DOHH2 (cell line): ENCODE measurements around the gene CPZ.

Experiments used
- H3F3A ChIP-seq: fragments of 200-600 bp; sonication (generic), shearing (Covaris generic); 2 replicates; pipeline ENCODE4 v1.6.0; 2016; ENCODE audit warnings: antibody characterized with exemption, mild to moderate bottlenecking; ENCODE audit not compliant: control insufficient read depth, insufficient read depth
- H3K27ac ChIP-seq: fragments of 200-600 bp; sonication (generic); 2 replicates; pipeline ENCODE4 v1.5.1; 2014; ENCODE audit warnings: low read depth, mild to moderate bottlenecking, low read length, moderate library complexity
- H3K27me3 ChIP-seq: fragments of 200-600 bp; sonication (generic); 2 replicates; pipeline ENCODE4 v1.6.1; 2014; ENCODE audit warnings: mild to moderate bottlenecking, low read length, mixed read lengths; ENCODE audit not compliant: control insufficient read depth
- H3K36me3 ChIP-seq: fragments of 200-600 bp; sonication (generic); 2 replicates; pipeline ENCODE4 v1.6.1; 2014; ENCODE audit warnings: mild to moderate bottlenecking, low read length, moderate library complexity, mixed read lengths; ENCODE audit not compliant: control insufficient read depth
- H3K4me1 ChIP-seq: fragments of 200-600 bp; sonication (generic); 2 replicates; pipeline ENCODE4 v1.6.1; 2014; ENCODE audit warnings: mild to moderate bottlenecking, low read length, mixed read lengths; ENCODE audit not compliant: control insufficient read depth
- H3K4me2 ChIP-seq: fragments of 200-600 bp; sonication (generic); 2 replicates; pipeline ENCODE4 v1.6.0; 2014; ENCODE audit warnings: mild to moderate bottlenecking, low read length, moderate library complexity
- H3K4me3 ChIP-seq: fragments of 200-600 bp; sonication (generic); 2 replicates; pipeline ENCODE4 v1.5.1; 2014; ENCODE audit warnings: mild to moderate bottlenecking, low read length, mixed read lengths
- H3K79me2 ChIP-seq: fragments of 200-600 bp; sonication (generic); 2 replicates; pipeline ENCODE4 v1.6.1; 2014; ENCODE audit warnings: mild to moderate bottlenecking, low read length, mixed read lengths; ENCODE audit not compliant: control insufficient read depth
- H3K9me2 ChIP-seq: fragments of 200-600 bp; sonication (generic); replicated peaks from 2 replicates; pipeline ENCODE4 v1.6.1; 2014; ENCODE audit warnings: mild to moderate bottlenecking, low read length, mixed read lengths; ENCODE audit not compliant: control insufficient read depth
- H3K9me3 ChIP-seq: fragments of 200-600 bp; sonication (generic); 2 replicates; pipeline ENCODE4 v1.6.1; 2014; ENCODE audit warnings: antibody characterized with exemption, low read length, mixed read lengths; ENCODE audit not compliant: control insufficient read depth, insufficient read depth
- H4K20me1 ChIP-seq: fragments of 200-600 bp; sonication (generic); 2 replicates; pipeline ENCODE4 v1.6.0; 2014; ENCODE audit warnings: low read depth, mild to moderate bottlenecking, antibody characterized with exemption, low read length, moderate library complexity; ENCODE audit not compliant: control insufficient read depth, insufficient read depth
- EZH2phosphoT487 ChIP-seq: fragments of 200-600 bp; sonication (generic); IDR thresholded peaks from 2 replicates; pipeline ENCODE4 v1.6.1; 2017; ENCODE audit warnings: borderline replicate concordance, mild to moderate bottlenecking, antibody characterized with exemption, low read length, moderate library complexity, mixed read lengths
- TF ChIP-seq, protein P1 (sequence below): fragments of 200-600 bp; sonication (generic); IDR thresholded peaks from one replicate; pipeline ENCODE4 v1.5.1; 2014; ENCODE audit warnings: antibody characterized with exemption, mild to moderate bottlenecking, low read depth, low read length; ENCODE audit not compliant: poor library complexity, severe bottlenecking

Gene CPZ

DNA sequence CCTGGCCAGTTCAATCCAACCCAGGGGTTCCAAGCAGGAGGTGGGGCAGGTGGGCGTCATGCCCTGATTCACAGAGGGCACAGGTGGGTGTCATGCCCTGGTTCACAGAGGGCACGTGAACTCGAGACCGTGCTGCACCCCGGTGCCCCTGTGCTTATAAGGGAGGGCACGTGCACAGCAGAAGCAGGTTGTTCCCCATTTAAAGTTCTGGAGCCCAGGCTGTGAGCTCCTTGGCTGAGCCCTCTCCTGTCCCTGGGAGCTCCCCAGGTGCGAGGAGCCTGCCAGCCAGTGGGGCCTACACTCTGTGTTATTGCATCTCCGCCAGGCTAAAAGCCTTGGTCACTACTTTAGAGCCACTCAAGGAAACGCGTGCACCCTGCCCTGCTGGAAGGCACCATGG, 3.2 kb upstream of the CPZ start:
- no peaks in the 10 kb centered on the region for H3K79me2 ChIP-seq
- H3K36me3 ChIP-seq, result no peaks in the 10 kb centered on the region
- no peaks in the 10 kb centered on the region for H3F3A ChIP-seq
- no peaks in the 10 kb centered on the region for H3K9me2 ChIP-seq
- H4K20me1 ChIP-seq, result no peaks in the 10 kb centered on the region
- H3K4me1 ChIP-seq, result no peaks in the 10 kb centered on the region
- H3K27me3 ChIP-seq, result peaks cover 2% of the 10 kb centered on the region; the same call in 1 of the 2 replicates
- H3K27ac ChIP-seq, result no peak overlapping the region
- TF ChIP-seq, protein P1, sequence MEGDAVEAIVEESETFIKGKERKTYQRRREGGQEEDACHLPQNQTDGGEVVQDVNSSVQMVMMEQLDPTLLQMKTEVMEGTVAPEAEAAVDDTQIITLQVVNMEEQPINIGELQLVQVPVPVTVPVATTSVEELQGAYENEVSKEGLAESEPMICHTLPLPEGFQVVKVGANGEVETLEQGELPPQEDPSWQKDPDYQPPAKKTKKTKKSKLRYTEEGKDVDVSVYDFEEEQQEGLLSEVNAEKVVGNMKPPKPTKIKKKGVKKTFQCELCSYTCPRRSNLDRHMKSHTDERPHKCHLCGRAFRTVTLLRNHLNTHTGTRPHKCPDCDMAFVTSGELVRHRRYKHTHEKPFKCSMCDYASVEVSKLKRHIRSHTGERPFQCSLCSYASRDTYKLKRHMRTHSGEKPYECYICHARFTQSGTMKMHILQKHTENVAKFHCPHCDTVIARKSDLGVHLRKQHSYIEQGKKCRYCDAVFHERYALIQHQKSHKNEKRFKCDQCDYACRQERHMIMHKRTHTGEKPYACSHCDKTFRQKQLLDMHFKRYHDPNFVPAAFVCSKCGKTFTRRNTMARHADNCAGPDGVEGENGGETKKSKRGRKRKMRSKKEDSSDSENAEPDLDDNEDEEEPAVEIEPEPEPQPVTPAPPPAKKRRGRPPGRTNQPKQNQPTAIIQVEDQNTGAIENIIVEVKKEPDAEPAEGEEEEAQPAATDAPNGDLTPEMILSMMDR, result no peak
- no peak for TF ChIP-seq EZH2phosphoT487
- no peak overlapping the region for H3K4me2 ChIP-seq
- H3K4me3 ChIP-seq, result no peak overlapping the region
- H3K9me3 ChIP-seq, result no peaks in the 10 kb centered on the region

GRCh38 chr4:8589823-8590545, 2.6 kb upstream of the CPZ start:
- no peak overlapping the region for H3K27ac ChIP-seq
- no peak overlapping the region for H3K4me3 ChIP-seq
- H3K4me1 ChIP-seq, result no peaks in the 10 kb centered on the region
- no peak for TF ChIP-seq EZH2phosphoT487
- TF ChIP-seq, protein P1, result no peak
- no peaks in the 10 kb centered on the region for H3K36me3 ChIP-seq
- no peaks in the 10 kb centered on the region for H3K9me3 ChIP-seq
- no peak overlapping the region for H3K4me2 ChIP-seq
- H3K27me3 ChIP-seq, result peaks cover 2% of the 10 kb centered on the region; the same call in 1 of the 2 replicates
- no peaks in the 10 kb centered on the region for H4K20me1 ChIP-seq
- H3K9me2 ChIP-seq, result no peaks in the 10 kb centered on the region
- no peaks in the 10 kb centered on the region for H3F3A ChIP-seq
- no peaks in the 10 kb centered on the region for H3K79me2 ChIP-seq

DNA sequence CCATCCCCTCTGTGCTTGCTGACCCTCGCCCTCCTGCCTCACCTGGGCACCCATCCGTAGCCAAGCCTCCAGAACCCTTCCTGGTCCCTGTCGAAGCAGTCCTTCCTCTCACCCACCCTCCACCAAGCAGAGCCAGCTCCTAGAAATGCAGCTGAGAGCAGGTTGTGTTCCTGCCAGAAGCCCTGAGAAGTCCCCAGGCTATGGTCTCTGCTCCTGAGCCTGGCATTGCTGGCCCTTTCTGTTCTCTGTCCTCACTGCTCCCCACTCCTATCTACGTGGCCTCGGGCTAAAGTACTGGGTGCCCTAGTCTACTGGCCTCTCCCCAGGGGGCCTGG, 2.1 kb upstream of the CPZ start:
- TF ChIP-seq EZH2phosphoT487, result no peak
- TF ChIP-seq, protein P1, result no peak
- Histone ChIP-seq H3K79me2 (no peaks in the 10 kb centered on the region), H3F3A (no peaks in the 10 kb centered on the region), H3K9me2 (no peaks in the 10 kb centered on the region), H3K4me2 (no peak overlapping the region), H3K27ac (no peak overlapping the region), H3K27me3 (peaks cover 2% of the 10 kb centered on the region; the same call in 1 of the 2 replicates), H4K20me1 (no peaks in the 10 kb centered on the region), H3K4me3 (no peak overlapping the region), H3K36me3 (no peaks in the 10 kb centered on the region), H3K9me3 (no peaks in the 10 kb centered on the region), H3K4me1 (no peaks in the 10 kb centered on the region)
